PC-3 (cell line): ENCODE results near the gene SLC12A3. TPM values are rescaled to one million over a fixed set of nuclear protein-coding genes. Genes with fewer than 3 reads are reported as not detected.

Source experiments
- ATAC-seq: fragments of 200-7000 bp; cut with Tn5 transposase; 2 replicates; pipeline ENCODE4 v1.9.1; 2020; ENCODE audit warnings: mild to moderate bottlenecking, moderate library complexity
- BruUV-seq: library from RNA; stranded (reverse); fragments of 400-500 nt; replicated peaks from 2 replicates; lab custom pipeline; 2021; lab: Mats Ljungman, UMichigan
- CTCF ChIA-PET: fragments of 300-600 bp; sonication (Branson Sonifier 250); formaldehyde crosslinking; loops from one replicate; lab custom pipeline; 2022; ENCODE audit warnings: antibody characterized with exemption; lab: Charles Lee
- POLR2A ChIA-PET: fragments of 300-600 bp; sonication (Branson Sonifier 250); formaldehyde crosslinking; loops from one replicate; lab custom pipeline; 2022; ENCODE audit warnings: antibody characterized with exemption; ENCODE audit not compliant: unreplicated experiment; lab: Charles Lee
- DNase-seq: peaks from one replicate; pipeline ENCODE4 v3.0.0-alpha.2; 2015
- H2AFZ ChIP-seq: fragments of 300-600 bp; sonication (generic); 2 replicates; pipeline ENCODE4 v1.6.0; 2016; ENCODE audit warnings: antibody characterized with exemption, low read length
- H3F3A ChIP-seq: fragments of 300-600 bp; sonication (generic); one replicate; pipeline ENCODE4 v1.6.0; 2017; ENCODE audit warnings: antibody characterized with exemption, low read length, control low read depth, mild to moderate bottlenecking; ENCODE audit not compliant: unreplicated experiment
- H3K27ac ChIP-seq: fragments of 300-600 bp; sonication (generic); 2 replicates; pipeline ENCODE4 v1.5.1; 2016; ENCODE audit warnings: mild to moderate bottlenecking, low read length
- H3K27me3 ChIP-seq: fragments of 300-600 bp; sonication (generic); 2 replicates; pipeline ENCODE4 v1.6.1; 2016; ENCODE audit warnings: low read length, mixed read lengths
- H3K36me3 ChIP-seq: fragments of 300-600 bp; sonication (generic); 2 replicates; pipeline ENCODE4 v1.6.1; 2016; ENCODE audit warnings: low read depth, mixed run types, low read length, mixed read lengths
- H3K4me1 ChIP-seq: fragments of 300-600 bp; sonication (generic); 2 replicates; pipeline ENCODE4 v1.5.1; 2016; ENCODE audit warnings: low read length; ENCODE audit not compliant: insufficient read depth
- H3K4me2 ChIP-seq: fragments of 300-600 bp; sonication (generic); 2 replicates; pipeline ENCODE4 v1.6.0; 2016; ENCODE audit warnings: low read length
- H3K4me3 ChIP-seq: fragments of 300-600 bp; sonication (generic); 2 replicates; pipeline ENCODE4 v1.5.1; 2016; ENCODE audit warnings: mild to moderate bottlenecking, low read length, mixed read lengths
- H3K79me2 ChIP-seq: fragments of 300-600 bp; sonication (generic); 2 replicates; pipeline ENCODE4 v1.6.1; 2017; ENCODE audit warnings: low read length, mixed read lengths
- H3K9ac ChIP-seq: fragments of 300-600 bp; sonication (generic); 2 replicates; pipeline ENCODE4 v1.6.0; 2016; ENCODE audit warnings: mild to moderate bottlenecking, low read length
- H3K9me2 ChIP-seq: fragments of 300-600 bp; sonication (generic); replicated peaks from 2 replicates; pipeline ENCODE4 v1.6.1; 2016; ENCODE audit warnings: mixed run types, low read length, mixed read lengths
- H3K9me3 ChIP-seq: fragments of 300-600 bp; sonication (generic); 2 replicates; pipeline ENCODE4 v1.6.1; 2016; ENCODE audit warnings: low read length, mixed read lengths
- H4K20me1 ChIP-seq: fragments of 300-600 bp; sonication (generic); 2 replicates; pipeline ENCODE4 v1.6.1; 2016; ENCODE audit warnings: low read length, mixed read lengths
- EZH2 ChIP-seq: fragments of 300-600 bp; sonication (generic); IDR thresholded peaks from one replicate; pipeline ENCODE4 v1.6.1; 2017; ENCODE audit warnings: antibody characterized with exemption, mild to moderate bottlenecking, low read length; ENCODE audit not compliant: unreplicated experiment
- EZH2phosphoT487 ChIP-seq: fragments of 300-600 bp; sonication (generic); IDR thresholded peaks from 2 replicates; pipeline ENCODE4 v1.6.1; 2018; ENCODE audit warnings: mild to moderate bottlenecking, antibody characterized with exemption, low read length, borderline replicate concordance
- intact Hi-C: fragments of 100-400 bp; cut with micrococcal nuclease; formaldehyde crosslinking; loops from 2 replicates; pipeline ENCODE4 v1.9.0; 2023
- total RNA-seq: library from RNA; depleted of rRNA; stranded (reverse); fragments of >200 nt; gene quantifications from 2 replicates; pipeline ENCODE4 v1.2.3, GENCODE V29; 2014
- TF ChIP-seq, protein P1 (sequence below): fragments of 300-600 bp; sonication (generic); conservative IDR thresholded peaks from 2 replicates; pipeline ENCODE4 v1.5.1; 2017; ENCODE audit warnings: antibody characterized with exemption, low read depth, mild to moderate bottlenecking, low read length

Gene SLC12A3
- total RNA-seq, 1 experiment from 2014 or later = not detected

DNA sequence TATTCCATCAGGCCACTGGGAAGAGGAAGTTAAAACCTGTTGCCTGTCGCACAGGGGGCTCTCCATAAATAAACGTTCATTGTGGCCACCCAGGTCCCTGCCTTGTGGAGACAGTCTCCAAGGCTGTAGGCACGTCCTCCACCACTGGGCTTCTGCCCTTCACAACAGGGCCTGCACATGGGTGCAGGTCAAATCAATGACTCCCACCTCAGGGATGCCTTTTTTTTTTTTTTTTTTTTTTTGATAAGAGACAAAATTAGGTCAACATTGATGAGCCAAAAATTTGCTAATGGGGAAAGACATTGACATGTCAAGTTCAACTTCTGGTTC lies 12.6 kb upstream of the SLC12A3 start:
- no peaks in the 10 kb centered on the region for H3K9me3 ChIP-seq
- no peaks in the 10 kb centered on the region for H3K36me3 ChIP-seq
- no peak overlapping the region for H3K27ac ChIP-seq
- no peaks in the 10 kb centered on the region for H4K20me1 ChIP-seq
- intact Hi-C loops = loop anchor here (1.0 kb wide), 1 partner anchor 59 kb away; no protein-coding TSS in a partner anchor
- H3K4me3 ChIP-seq = no peak overlapping the region
- POLR2A ChIA-PET = no interaction called here
- peaks cover 34% of the 10 kb centered on the region for H3K4me1 ChIP-seq
- no peaks in the 10 kb centered on the region for H3K79me2 ChIP-seq
- ATAC-seq (no peak), DNase-seq (no peak)
- CTCF ChIA-PET = interaction anchor here (1.4 kb wide), 1 partner anchor 59 kb away, joined by 4 read pairs; no protein-coding TSS in a partner anchor
- no TSS peak for BruUV-seq
- no peaks in the 10 kb centered on the region for H3K27me3 ChIP-seq
- H3F3A ChIP-seq = no peaks in the 10 kb centered on the region
- no peaks in the 10 kb centered on the region for H3K9me2 ChIP-seq
- H3K4me2 ChIP-seq = no peak overlapping the region
- H3K9ac ChIP-seq = no peak overlapping the region
- no peak for TF ChIP-seq EZH2
- TF ChIP-seq, protein P1, sequence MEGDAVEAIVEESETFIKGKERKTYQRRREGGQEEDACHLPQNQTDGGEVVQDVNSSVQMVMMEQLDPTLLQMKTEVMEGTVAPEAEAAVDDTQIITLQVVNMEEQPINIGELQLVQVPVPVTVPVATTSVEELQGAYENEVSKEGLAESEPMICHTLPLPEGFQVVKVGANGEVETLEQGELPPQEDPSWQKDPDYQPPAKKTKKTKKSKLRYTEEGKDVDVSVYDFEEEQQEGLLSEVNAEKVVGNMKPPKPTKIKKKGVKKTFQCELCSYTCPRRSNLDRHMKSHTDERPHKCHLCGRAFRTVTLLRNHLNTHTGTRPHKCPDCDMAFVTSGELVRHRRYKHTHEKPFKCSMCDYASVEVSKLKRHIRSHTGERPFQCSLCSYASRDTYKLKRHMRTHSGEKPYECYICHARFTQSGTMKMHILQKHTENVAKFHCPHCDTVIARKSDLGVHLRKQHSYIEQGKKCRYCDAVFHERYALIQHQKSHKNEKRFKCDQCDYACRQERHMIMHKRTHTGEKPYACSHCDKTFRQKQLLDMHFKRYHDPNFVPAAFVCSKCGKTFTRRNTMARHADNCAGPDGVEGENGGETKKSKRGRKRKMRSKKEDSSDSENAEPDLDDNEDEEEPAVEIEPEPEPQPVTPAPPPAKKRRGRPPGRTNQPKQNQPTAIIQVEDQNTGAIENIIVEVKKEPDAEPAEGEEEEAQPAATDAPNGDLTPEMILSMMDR = no peak
- TF ChIP-seq EZH2phosphoT487 = no peak
- no peak overlapping the region for H2AFZ ChIP-seq

DNA sequence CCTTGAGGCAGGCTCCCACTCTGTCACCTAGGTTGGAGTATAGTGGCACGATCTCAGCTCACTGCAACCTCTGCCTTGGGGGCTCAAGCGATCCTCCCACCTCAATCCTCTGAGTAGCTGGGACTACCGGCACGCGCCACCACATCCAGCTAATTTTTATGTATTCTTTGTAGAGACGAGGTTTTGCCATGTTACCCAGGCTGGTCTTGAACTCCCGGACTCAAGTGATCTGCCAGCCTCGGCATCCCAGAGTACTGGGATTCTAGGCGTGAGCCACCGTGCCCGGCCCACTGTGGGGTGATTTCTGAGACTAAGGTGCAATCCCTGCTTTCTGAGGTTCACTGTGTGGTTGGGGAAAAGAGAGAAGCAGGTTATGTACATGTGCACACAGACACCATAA lies 12.0 kb upstream of the SLC12A3 start:
- Histone ChIP-seq H3K36me3 (no peaks in the 10 kb centered on the region), H3K4me1 (peaks cover 28% of the 10 kb centered on the region), H3K9me3 (no peaks in the 10 kb centered on the region), H3K9ac (no peak overlapping the region), H3K4me2 (no peak overlapping the region), H4K20me1 (no peaks in the 10 kb centered on the region), H3K4me3 (no peak overlapping the region), H3K27me3 (no peaks in the 10 kb centered on the region), H3K9me2 (no peaks in the 10 kb centered on the region), H2AFZ (no peak overlapping the region), H3F3A (no peaks in the 10 kb centered on the region), H3K27ac (no peak overlapping the region), H3K79me2 (no peaks in the 10 kb centered on the region)
- TF ChIP-seq EZH2 = no peak
- no peak for TF ChIP-seq EZH2phosphoT487
- no TSS peak for BruUV-seq
- POLR2A ChIA-PET = no interaction called here
- no peak for ATAC-seq
- CTCF ChIA-PET = no interaction called here
- DNase-seq = no peak
- intact Hi-C loops = loop anchor here (1.0 kb wide), 1 partner anchor 60 kb away; no protein-coding TSS in a partner anchor

DNA sequence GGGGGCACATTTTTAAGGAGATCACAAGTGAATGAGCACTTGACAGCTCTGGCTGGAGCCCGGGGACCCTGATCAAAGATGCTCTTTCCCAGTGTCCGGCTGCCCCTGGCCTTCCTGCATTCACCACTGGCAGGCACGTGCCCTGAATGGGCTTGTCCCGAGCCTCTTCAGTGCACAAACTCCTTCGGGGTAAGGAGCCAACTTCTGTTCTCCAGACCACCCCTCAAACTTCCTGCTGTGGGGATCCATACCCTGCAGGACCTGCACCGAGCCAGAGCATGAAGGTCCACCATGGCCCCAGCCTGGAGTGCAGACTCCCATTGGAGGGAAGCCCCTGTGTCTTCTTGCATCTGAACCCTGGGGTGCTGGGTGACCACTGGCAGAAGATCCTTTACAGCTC lies 9.8 kb upstream of the SLC12A3 start:
- Histone ChIP-seq H3K9ac (no peak overlapping the region), H3F3A (no peaks in the 10 kb centered on the region), H3K4me2 (no peak overlapping the region), H3K79me2 (no peaks in the 10 kb centered on the region), H3K9me2 (no peaks in the 10 kb centered on the region), H3K4me1 (peaks cover 9% of the 10 kb centered on the region; the same call in 1 of the 2 replicates), H2AFZ (no peak overlapping the region), H4K20me1 (no peaks in the 10 kb centered on the region), H3K27me3 (no peaks in the 10 kb centered on the region), H3K4me3 (no peak overlapping the region), H3K27ac (no peak overlapping the region), H3K36me3 (no peaks in the 10 kb centered on the region), H3K9me3 (no peaks in the 10 kb centered on the region)
- no peak for DNase-seq
- no peak for TF ChIP-seq EZH2phosphoT487
- TF ChIP-seq, protein P1 = no peak
- TF ChIP-seq EZH2 = no peak
- no TSS peak for BruUV-seq
- POLR2A ChIA-PET = no interaction called here
- CTCF ChIA-PET = no interaction called here
- ATAC-seq = no peak
- intact Hi-C loops = no loop called here
